IMR-90 (cell line): ENCODE results near the gene HIVEP3.

Experiments
- BHLHE40 ChIP-seq: fragments of 150-350 bp; IDR thresholded peaks from 2 replicates; pipeline ENCODE4 v1.6.1; 2016; ENCODE audit warnings: mild to moderate bottlenecking, low read depth, low read length
- CEBPB ChIP-seq: IDR thresholded peaks from 2 replicates; pipeline ENCODE4 v1.6.1; 2012; ENCODE audit warnings: low read depth, low read length, improper control_type of control experiment
- CHD1 ChIP-seq: IDR thresholded peaks from 2 replicates; pipeline ENCODE4 v1.6.1; 2012; ENCODE audit warnings: low read depth, low read length, improper control_type of control experiment
- ELK1 ChIP-seq: fragments of 150-350 bp; IDR thresholded peaks from 2 replicates; pipeline ENCODE4 v1.6.1; 2016; ENCODE audit warnings: low read depth, mild to moderate bottlenecking, low read length, moderate library complexity, borderline replicate concordance
- FOS ChIP-seq: fragments of 150-350 bp; IDR thresholded peaks from 2 replicates; pipeline ENCODE4 v1.6.1; 2016; ENCODE audit warnings: low read depth, low read length
- MAFK ChIP-seq: IDR thresholded peaks from 2 replicates; pipeline ENCODE4 v1.6.1; 2012; ENCODE audit warnings: low read depth, low read length, improper control_type of control experiment
- MAZ ChIP-seq: IDR thresholded peaks from 2 replicates; pipeline ENCODE4 v1.6.1; 2012; ENCODE audit warnings: low read depth, mild to moderate bottlenecking, low read length, improper control_type of control experiment, moderate library complexity, borderline replicate concordance
- NFE2L2 ChIP-seq: fragments of 150-350 bp; IDR thresholded peaks from 2 replicates; pipeline ENCODE4 v1.6.1; 2016; ENCODE audit warnings: low read depth, mild to moderate bottlenecking, low read length
- POLR2A ChIP-seq: IDR thresholded peaks from 2 replicates; pipeline ENCODE4 v1.6.1; 2012; ENCODE audit warnings: mild to moderate bottlenecking, low read depth, low read length
- RAD21 ChIP-seq: IDR thresholded peaks from 2 replicates; pipeline ENCODE4 v1.6.1; 2012; ENCODE audit warnings: low read length, improper control_type of control experiment
- RFX5 ChIP-seq: IDR thresholded peaks from 2 replicates; pipeline ENCODE4 v1.8.0; 2012; ENCODE audit warnings: low read depth, mild to moderate bottlenecking, low read length, moderate library complexity
- SMC3 ChIP-seq: fragments of 150-350 bp; IDR thresholded peaks from 2 replicates; pipeline ENCODE4 v1.6.1; 2016; ENCODE audit warnings: low read depth, mild to moderate bottlenecking, antibody characterized with exemption, low read length, moderate library complexity
- USF2 ChIP-seq: fragments of 150-350 bp; IDR thresholded peaks from 2 replicates; pipeline ENCODE4 v1.6.1; 2017; ENCODE audit warnings: mild to moderate bottlenecking, antibody characterized with exemption, low read length, low read depth
- TF ChIP-seq, protein P1 (sequence below): conservative IDR thresholded peaks from 2 replicates; pipeline ENCODE4 v1.5.1; 2012; ENCODE audit warnings: mild to moderate bottlenecking, low read depth, low read length, improper control_type of control experiment

DNA sequence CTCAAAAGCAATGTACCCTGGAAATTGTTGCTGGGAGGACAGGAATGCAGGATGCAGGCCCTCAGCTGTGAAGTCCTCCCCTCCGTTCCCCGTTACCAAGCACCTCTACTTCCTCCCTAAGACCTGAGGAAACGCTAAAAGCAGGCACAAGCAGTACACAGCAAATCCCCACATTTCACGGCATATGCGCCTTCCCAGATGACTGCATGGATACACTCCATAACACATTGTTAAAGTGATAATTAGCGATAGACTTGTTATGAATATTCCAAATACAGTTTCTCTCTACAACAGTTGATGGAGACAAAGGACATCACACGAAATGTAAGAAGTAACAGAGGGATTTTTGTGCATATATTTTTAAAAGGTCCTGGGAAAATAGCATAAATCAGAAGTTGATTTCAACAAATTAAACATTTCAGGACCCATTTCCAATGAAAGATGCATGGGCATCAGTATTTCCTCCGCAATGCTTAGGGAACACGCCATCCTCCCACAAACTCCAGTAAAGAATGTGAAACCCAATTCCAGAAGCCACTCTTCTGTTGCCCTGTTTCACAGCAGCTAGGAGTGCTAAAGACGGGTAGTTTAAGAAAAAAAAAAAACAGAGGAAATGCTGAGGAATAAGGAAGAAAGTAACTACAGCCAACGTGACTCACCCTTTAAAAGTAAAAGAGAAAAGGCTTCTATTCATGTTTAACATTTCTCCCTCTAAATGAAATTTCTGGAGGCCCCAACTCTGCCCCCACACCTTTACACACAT lies 75.5 kb downstream of the HIVEP3 start:
- TF ChIP-seq, protein P1, sequence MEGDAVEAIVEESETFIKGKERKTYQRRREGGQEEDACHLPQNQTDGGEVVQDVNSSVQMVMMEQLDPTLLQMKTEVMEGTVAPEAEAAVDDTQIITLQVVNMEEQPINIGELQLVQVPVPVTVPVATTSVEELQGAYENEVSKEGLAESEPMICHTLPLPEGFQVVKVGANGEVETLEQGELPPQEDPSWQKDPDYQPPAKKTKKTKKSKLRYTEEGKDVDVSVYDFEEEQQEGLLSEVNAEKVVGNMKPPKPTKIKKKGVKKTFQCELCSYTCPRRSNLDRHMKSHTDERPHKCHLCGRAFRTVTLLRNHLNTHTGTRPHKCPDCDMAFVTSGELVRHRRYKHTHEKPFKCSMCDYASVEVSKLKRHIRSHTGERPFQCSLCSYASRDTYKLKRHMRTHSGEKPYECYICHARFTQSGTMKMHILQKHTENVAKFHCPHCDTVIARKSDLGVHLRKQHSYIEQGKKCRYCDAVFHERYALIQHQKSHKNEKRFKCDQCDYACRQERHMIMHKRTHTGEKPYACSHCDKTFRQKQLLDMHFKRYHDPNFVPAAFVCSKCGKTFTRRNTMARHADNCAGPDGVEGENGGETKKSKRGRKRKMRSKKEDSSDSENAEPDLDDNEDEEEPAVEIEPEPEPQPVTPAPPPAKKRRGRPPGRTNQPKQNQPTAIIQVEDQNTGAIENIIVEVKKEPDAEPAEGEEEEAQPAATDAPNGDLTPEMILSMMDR, result no peak
- TF ChIP-seq USF2 (no peak), POLR2A (no peak), MAFK (no peak), SMC3 (no peak), ELK1 (no peak), RAD21 (no peak), CEBPB (no peak), MAZ (no peak), FOS (no peak), CHD1 (no peak), RFX5 (no peak), BHLHE40 (no peak), NFE2L2 (no peak)
